ENCODE results near the gene MYO3B.

MYO3B gene

DNA sequence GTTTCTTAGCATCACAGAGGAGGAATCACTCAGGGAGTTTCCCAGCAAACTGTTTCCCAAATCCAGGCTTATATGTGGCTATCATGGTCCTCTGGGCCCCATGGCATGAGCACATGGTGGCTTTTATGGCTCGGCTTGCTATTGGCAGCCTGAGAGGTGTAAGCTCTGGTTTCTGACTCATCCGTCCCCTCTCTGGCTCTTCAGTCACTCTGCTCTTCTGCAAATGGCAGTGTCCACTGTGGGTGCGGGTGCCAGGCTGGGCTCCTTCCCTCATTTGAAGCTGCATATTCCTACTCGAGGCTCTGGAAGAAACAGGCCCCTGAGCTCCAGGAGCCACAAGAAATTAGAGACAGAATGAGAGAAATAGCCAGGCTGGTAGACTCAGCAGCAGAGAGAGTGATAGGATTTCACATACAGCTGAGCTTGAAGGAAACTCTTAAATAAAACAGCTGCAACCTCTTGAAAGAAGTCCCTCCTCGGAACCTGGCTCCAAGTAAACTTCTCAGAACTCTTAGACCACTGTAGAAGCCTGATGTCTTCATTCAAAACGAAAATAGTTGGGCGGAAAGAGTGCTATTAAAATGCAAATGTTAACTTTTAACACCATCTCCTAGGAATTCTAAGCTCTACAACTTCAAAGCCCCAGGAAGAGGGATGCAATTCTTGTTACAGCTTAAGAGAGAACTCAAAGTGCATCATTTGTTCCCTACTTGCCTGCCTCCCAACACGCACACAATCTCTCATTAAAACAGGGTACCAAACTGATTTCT is 324.6 kb downstream of the MYO3B start:
- no peak overlapping the region for H3K27ac Mint-ChIP-seq
- no peaks in the 10 kb centered on the region for H3K36me3 Mint-ChIP-seq
- H3K27me3 Mint-ChIP-seq: peaks cover 9% of the 10 kb centered on the region
- no peaks in the 10 kb centered on the region for H3K9me3 Mint-ChIP-seq (ENCODE audit: low read depth)
- peaks cover 22% of the 10 kb centered on the region for H3K4me1 Mint-ChIP-seq (ENCODE audit: low read depth)
- no peak overlapping the region for H3K4me3 Mint-ChIP-seq

DNA sequence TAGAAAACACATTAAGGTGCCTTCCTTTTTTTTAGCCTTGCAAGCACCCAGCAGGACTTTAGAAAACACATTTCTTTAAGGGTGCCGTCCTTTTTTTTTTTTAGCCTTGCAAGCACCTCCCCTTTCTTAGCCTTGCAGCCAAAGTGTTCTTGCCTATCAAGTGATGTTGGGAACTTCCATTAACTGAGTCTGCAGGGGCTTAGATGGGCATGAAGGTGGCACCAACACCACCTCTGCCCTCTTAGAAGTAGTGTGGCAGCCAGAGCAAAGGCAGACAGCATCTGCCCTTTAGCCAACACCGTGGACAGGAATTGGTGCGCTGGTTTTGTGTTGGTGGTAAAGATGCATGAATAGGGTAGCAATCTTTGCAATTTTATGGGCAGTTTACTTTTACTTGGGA is 325.6 kb downstream of the MYO3B start:
- Mint-ChIP-seq H3K9me3 (ENCODE audit: low read depth) (no peaks in the 10 kb centered on the region), H3K4me1 (ENCODE audit: low read depth) (peaks cover 32% of the 10 kb centered on the region), H3K27me3 (peaks cover 9% of the 10 kb centered on the region), H3K4me3 (no peak overlapping the region), H3K27ac (no peak overlapping the region), H3K36me3 (no peaks in the 10 kb centered on the region)

DNA sequence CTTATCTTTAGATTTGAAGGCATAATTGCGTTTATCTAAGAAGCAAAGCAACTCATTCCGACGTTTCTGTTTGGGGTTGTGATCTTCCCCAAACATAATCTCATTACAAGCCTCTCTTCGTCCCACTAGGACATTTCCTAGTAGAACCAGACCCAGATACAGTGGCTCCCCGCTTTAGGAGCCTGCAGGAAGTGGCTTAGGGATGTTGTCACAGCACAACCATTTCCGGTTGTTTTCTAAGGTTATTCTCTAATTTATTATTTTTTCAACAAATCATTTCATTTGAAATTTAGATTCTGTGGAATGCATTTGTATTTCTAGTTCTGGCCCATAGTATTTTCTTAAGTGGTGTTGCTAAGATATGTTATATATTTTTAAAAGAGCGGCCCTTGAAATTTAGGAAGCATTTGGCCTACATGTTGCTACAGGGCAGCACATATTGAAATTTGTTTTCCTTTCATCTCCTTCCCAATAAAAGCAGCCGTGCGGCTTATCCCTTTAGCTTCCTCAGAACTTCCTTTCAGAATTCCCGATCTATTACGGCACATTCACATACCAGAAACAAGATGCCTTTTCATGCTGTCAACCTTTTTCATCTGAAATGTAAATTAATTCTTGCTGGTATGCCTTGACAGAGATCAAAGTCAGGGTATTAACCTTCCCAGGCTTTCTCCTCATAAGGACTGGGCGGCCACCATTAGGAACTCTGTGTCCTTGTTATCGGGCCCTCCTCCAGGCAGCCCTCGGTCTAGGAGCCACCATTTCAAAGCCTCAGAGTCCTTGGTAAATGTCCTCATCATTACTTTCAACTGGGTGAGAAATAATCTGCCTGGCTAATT is 326.2 kb downstream of the MYO3B start:
- no peak overlapping the region for H3K27ac Mint-ChIP-seq
- no peak overlapping the region for H3K4me3 Mint-ChIP-seq
- no peaks in the 10 kb centered on the region for H3K36me3 Mint-ChIP-seq
- H3K4me1 Mint-ChIP-seq (ENCODE audit: low read depth): peaks cover 35% of the 10 kb centered on the region
- peaks cover 9% of the 10 kb centered on the region for H3K27me3 Mint-ChIP-seq
- H3K9me3 Mint-ChIP-seq (ENCODE audit: low read depth): no peaks in the 10 kb centered on the region

DNA sequence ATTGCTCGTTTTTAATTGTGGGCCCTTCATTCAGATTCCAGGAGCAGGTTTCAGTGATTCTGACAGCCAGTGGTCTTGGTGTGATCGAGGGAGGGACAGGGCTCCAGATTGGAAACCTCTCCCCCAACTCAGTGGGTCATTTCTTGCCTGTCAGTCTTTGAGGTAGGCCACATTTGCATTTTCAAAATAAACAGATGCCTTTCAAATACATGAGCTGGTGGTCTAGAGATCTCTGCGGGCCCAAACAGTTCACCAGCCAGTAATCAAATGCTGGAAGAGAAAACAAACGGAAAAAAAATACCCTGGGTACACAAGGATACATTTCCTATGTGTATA is 326.8 kb downstream of the MYO3B start:
- Mint-ChIP-seq H3K9me3 (ENCODE audit: low read depth) (no peaks in the 10 kb centered on the region), H3K4me3 (no peak overlapping the region), H3K4me1 (ENCODE audit: low read depth) (peaks cover 35% of the 10 kb centered on the region), H3K36me3 (no peaks in the 10 kb centered on the region), H3K27ac (no peak overlapping the region), H3K27me3 (peaks cover 9% of the 10 kb centered on the region)

DNA sequence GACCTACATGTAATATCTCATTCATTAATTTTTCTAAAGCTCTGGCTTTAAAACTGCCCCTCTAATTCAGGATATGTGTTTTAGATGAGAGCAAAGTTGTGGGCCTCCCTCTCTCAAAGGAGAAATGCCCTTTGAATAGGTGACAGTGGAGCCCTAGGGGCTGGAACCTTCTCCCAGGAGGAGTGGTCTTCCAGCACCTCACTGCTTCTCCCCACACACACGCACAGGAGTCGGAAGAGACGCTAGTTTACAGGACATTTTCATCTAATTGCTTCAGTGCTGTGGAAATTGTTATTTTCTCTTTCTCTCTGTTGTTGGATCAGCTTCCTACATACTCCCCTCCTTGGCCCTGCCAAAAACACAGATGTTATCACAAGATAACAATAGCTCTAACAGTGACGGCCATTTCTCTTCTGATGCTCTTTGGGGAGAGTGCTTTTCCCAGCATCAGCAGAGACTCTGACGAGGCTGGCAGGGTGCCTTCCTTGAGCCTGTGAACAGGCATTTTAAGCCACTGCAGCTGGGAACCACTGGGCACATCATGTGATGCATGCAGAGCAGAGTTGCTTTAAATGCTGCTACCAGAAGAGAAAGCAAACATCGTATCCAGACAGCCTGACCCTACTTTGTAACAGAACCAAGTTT is 327.8 kb downstream of the MYO3B start:
- no peak overlapping the region for H3K27ac Mint-ChIP-seq
- H3K4me3 Mint-ChIP-seq: no peak overlapping the region
- H3K36me3 Mint-ChIP-seq: peaks cover 2% of the 10 kb centered on the region
- H3K4me1 Mint-ChIP-seq (ENCODE audit: low read depth): peaks cover 35% of the 10 kb centered on the region
- H3K9me3 Mint-ChIP-seq (ENCODE audit: low read depth): no peaks in the 10 kb centered on the region
- H3K27me3 Mint-ChIP-seq: peaks cover 8% of the 10 kb centered on the region

DNA sequence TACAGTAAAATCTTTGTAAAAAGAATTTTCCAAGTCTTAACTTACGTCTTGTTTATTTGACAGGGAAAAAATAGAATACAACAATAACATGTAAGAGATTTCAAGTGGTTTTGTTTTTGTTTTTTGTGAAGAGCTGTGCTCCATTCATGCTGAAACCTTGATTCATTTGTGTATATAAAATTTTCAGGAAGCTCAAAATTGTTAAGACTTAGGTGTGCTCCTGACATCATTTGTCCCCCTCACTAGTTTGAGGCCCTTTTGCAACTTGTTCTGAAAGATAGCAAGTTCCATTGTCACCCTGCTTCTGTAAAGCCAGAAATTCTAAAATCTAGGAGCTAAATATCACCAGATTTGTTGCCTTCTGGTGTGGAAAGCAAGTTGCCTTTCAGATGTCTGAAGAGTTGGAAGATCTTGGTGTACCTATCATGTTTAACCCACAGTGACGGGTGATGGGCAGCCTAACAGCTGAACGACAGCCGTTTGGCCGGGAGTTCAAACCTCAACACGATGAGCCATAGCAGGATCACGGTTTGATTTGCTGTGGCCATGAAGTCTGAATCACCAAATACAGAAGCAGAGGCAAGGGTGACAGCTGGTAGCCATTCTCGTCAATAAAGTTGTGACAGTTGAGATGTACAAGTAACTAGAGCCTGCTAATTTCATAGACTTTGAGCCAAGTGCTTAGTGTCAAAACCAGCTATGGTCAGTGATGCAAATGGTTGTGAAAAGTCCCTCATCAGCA is 331.7 kb downstream of the MYO3B start:
- Mint-ChIP-seq H3K27me3 (peaks cover 8% of the 10 kb centered on the region), H3K4me3 (no peak overlapping the region), H3K9me3 (ENCODE audit: low read depth) (no peaks in the 10 kb centered on the region), H3K36me3 (peaks cover 2% of the 10 kb centered on the region), H3K4me1 (ENCODE audit: low read depth) (peaks cover 35% of the 10 kb centered on the region), H3K27ac (no peak overlapping the region)

DNA sequence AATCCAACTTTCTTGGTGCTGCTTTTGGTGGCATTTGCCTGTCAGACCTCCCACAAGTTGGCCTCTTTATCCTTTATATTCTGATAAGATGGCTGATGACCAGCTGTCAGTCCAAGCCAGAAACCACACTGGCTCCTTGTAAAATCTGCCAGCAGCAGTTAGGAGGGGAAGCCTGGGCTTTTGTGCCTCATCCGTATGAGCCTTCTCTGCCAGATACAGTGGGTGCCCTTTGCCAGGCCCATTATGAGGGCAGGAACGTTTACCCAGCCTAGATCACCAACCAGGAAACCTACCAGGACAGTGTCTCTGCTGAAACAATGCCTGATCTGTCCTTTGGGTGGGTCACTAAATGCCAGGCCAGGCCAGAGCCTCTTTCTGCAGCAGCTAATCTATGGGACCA is 334.3 kb downstream of the MYO3B start:
- Mint-ChIP-seq H3K27me3 (peaks cover 11% of the 10 kb centered on the region), H3K9me3 (ENCODE audit: low read depth) (no peaks in the 10 kb centered on the region), H3K4me1 (ENCODE audit: low read depth) (peaks cover 16% of the 10 kb centered on the region), H3K4me3 (no peak overlapping the region), H3K27ac (no peak overlapping the region), H3K36me3 (peaks cover 2% of the 10 kb centered on the region)

DNA sequence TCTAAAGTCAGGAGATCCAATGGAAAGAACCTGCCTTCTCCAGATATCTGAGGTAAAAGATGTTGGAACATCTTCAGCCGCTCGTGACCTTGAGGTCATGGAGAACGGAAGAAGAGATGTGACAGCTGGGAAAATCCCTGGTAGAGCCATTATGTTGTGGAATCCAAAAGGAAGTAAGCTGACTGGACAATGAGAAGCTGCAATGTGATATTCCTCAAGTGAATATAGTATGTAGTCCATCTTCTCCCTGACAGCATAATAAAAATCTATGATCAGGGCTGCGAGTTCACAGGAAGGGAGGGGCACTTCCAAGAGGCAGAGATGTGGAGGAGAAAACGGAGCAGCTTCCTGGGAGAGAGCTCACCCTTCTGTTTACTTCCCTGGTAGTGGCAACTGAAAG is 336.2 kb downstream of the MYO3B start:
- peaks cover 11% of the 10 kb centered on the region for H3K27me3 Mint-ChIP-seq
- no peak overlapping the region for H3K4me3 Mint-ChIP-seq
- H3K27ac Mint-ChIP-seq: no peak overlapping the region
- H3K9me3 Mint-ChIP-seq (ENCODE audit: low read depth): no peaks in the 10 kb centered on the region
- H3K4me1 Mint-ChIP-seq (ENCODE audit: low read depth): no peaks in the 10 kb centered on the region
- H3K36me3 Mint-ChIP-seq: peaks cover 2% of the 10 kb centered on the region

DNA sequence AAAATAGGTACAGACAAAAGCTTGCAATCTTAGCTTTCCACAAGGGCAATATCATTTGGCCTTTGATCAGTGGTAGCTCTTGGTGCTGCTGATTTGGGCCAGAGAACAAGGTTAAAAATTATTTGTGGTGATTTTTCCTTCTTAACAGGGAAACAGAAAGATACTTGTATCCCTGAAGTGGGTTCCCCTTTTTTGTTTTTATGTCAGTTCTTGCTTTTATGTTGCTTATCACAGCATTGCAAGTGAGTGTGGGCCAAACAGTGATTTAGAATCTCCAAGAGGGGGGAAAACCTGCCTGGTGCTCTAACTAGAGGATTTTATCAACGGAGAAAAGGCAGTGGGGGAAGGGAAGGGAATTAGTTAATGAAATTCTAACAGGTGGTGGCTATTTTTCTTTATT is 339.6 kb downstream of the MYO3B start:
- no peak overlapping the region for H3K27ac Mint-ChIP-seq

DNA sequence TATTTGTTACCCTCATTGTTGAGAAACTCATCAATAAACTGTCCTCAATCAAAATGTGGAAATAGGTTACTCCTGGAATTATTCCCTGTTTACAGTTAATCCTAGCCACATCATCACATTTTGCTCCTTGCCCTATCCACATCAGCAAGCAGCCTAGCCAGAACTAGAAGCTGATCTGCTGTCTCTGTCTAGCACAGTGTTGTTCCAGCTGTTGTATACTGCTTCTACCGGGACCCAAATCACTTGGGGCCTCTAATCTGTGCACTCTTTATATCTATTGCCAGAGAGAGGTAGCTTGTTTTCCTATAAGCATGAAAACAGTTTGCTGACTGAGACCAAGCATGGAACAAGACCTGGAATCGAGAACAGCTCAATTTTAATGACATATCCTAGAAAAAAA is 341.0 kb downstream of the MYO3B start:
- Mint-ChIP-seq H3K4me1 (ENCODE audit: low read depth) (no peaks in the 10 kb centered on the region), H3K27me3 (peaks cover 7% of the 10 kb centered on the region), H3K27ac (no peak overlapping the region), H3K9me3 (ENCODE audit: low read depth) (no peaks in the 10 kb centered on the region), H3K36me3 (no peaks in the 10 kb centered on the region), H3K4me3 (no peak overlapping the region)

More for the DNA sequence above, 339.6 kb downstream of the MYO3B start:
- no peaks in the 10 kb centered on the region for H3K36me3 Mint-ChIP-seq
- H3K27me3 Mint-ChIP-seq: peaks cover 9% of the 10 kb centered on the region
- no peak overlapping the region for H3K4me3 Mint-ChIP-seq
- H3K4me1 Mint-ChIP-seq (ENCODE audit: low read depth): no peaks in the 10 kb centered on the region
- no peaks in the 10 kb centered on the region for H3K9me3 Mint-ChIP-seq (ENCODE audit: low read depth)

DNA sequence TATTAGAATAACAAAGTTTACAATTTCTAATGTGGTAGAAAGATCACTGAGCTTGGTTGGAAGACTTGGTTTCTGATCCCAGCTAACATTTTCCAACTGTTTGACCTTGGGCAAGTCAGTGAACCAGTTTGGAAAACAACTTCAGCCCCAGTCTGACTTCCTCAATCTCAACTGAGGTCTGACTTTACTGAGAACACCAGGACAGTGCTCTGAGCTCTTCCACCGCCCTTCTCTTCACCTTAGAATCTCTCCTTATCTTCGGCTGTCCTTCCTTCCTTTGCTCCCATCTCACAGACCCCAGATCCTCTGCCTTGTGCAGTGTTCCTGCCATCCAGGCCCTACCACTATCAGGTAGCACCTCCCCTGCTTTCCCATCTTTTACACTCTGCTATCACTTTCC is 343.4 kb downstream of the MYO3B start:
- peaks cover 3% of the 10 kb centered on the region for H3K4me1 Mint-ChIP-seq (ENCODE audit: low read depth)
- no peak overlapping the region for H3K27ac Mint-ChIP-seq
- no peaks in the 10 kb centered on the region for H3K27me3 Mint-ChIP-seq
- no peak overlapping the region for H3K4me3 Mint-ChIP-seq
- no peaks in the 10 kb centered on the region for H3K9me3 Mint-ChIP-seq (ENCODE audit: low read depth)
- no peaks in the 10 kb centered on the region for H3K36me3 Mint-ChIP-seq

DNA sequence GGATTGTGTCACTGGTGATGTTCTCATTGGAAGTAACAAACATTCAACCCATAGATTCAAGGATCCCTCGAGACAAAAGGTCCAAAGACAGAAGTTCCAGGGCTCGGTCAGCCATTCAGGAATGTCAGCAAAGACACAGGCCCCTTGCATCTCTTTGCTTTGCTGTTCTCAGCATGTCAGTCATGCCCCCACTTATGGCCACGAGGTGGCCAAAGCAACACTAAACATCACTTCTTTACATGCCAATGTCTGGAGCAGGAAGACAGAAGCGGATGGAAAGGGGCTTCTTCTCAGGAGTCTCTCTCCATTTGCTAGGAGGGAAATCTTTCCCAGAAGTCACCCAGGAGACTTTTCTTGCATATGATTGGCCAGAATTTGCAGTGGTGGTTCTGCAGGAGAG is 345.6 kb downstream of the MYO3B start:
- H3K4me1 Mint-ChIP-seq (ENCODE audit: low read depth): peaks cover 3% of the 10 kb centered on the region
- H3K36me3 Mint-ChIP-seq: no peaks in the 10 kb centered on the region
- H3K4me3 Mint-ChIP-seq: no peak overlapping the region
- no peaks in the 10 kb centered on the region for H3K9me3 Mint-ChIP-seq (ENCODE audit: low read depth)
- H3K27me3 Mint-ChIP-seq: peaks cover 3% of the 10 kb centered on the region
- H3K27ac Mint-ChIP-seq: no peak overlapping the region

DNA sequence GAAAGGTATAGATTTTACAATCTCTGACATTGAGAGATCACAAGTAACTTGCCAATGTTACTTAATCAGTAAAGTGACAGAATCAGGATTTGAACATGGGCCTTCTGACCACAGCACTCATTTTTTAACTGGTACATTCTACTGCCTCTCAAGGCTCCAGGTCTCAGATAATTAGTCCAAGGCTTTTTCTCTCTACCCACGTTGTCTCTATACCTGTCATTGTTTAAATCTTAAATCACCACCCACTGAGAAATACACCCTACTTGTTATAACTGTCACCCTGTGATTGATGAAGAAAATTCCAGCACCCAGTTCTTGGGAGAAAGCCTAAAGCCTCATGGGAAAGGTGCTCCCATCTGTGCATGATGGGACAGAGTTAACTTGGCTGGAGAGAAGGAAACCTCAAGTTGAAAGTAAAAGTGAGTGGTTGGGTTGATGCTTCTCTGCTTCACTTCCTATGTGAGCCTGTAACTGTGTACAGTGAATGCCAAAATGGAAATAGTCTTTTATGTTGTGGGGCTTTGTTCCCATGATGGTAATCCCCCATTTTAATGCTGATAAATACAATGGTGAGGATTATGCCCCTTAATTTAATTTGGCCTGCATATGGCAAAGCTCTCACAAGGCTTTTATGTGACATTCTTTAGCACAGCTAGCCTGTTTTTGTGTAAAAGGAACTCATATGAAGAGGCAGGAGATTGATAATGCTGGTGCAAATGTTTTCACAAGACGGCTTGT is 347.1 kb downstream of the MYO3B start:
- H3K27me3 Mint-ChIP-seq: peaks cover 5% of the 10 kb centered on the region
- no peaks in the 10 kb centered on the region for H3K36me3 Mint-ChIP-seq
- H3K4me1 Mint-ChIP-seq (ENCODE audit: low read depth): peaks cover 3% of the 10 kb centered on the region
- no peak overlapping the region for H3K4me3 Mint-ChIP-seq
- no peaks in the 10 kb centered on the region for H3K9me3 Mint-ChIP-seq (ENCODE audit: low read depth)
- H3K27ac Mint-ChIP-seq: no peak overlapping the region

DNA sequence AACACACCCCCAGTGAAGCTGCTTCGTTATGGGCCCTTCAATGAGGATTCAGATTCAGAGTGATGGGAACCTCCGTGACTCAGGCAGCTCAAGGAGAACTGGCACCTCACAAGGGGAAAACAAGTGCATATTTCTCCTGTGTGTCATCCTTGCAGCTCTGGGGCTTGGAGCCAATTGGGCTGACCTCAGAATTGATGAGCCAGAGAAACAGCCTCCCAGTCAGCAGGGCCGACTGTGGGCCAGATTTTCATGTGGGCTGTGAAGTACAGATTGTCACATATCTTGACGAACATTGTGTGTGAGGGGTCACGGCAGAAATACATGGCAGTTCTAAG is 347.6 kb downstream of the MYO3B start:
- peaks cover 10% of the 10 kb centered on the region for H3K27me3 Mint-ChIP-seq
- no peaks in the 10 kb centered on the region for H3K36me3 Mint-ChIP-seq
- H3K27ac Mint-ChIP-seq: no peak overlapping the region
- H3K4me3 Mint-ChIP-seq: no peak overlapping the region
- peaks cover 3% of the 10 kb centered on the region for H3K4me1 Mint-ChIP-seq (ENCODE audit: low read depth)
- no peaks in the 10 kb centered on the region for H3K9me3 Mint-ChIP-seq (ENCODE audit: low read depth)
